Stimulated activated CD8-positive, alpha-beta memory T cell treated with anti-CD3 and anti-CD28 coated beads, Interleukin-7, amount 100 ng/mL, for 24 hours (primary cell): ENCODE results near the gene SF1.

ENCODE experiments used
- DNase-seq: peaks from one replicate; pipeline ENCODE4 v3.0.0-alpha.2; 2020; ENCODE audit warnings: low read depth

SF1 gene

GRCh38 chr11:64724863-64725532 lies 53.3 kb downstream of the SF1 start:
- DNase-seq, result no peak

- DNase-seq, result no peak
Observed at GRCh38 chr11:64723907-64724862, 54.2 kb downstream of the SF1 start.

- DNase-seq, result peak; percentile 64
Observed at GRCh38 chr11:64723117-64723906, 55.0 kb downstream of the SF1 start, which contains the start of gene NRXN2. Gene NRXN2 (minus strand): TSS chr11:64723197. CDS start chr11:64713699, 9,498 bp downstream.

- DNase-seq, result no peak
Observed at GRCh38 chr11:64722141-64723065, 55.9 kb downstream of the SF1 start.

GRCh38 chr11:64721359-64721699 lies 57.0 kb downstream of the SF1 start:
- DNase-seq, result no peak

GRCh38 chr11:64720640-64721358 lies 57.5 kb downstream of the SF1 start:
- no peak for DNase-seq

- no peak for DNase-seq
Observed at GRCh38 chr11:64720167-64720566, 58.2 kb downstream of the SF1 start.

DNA sequence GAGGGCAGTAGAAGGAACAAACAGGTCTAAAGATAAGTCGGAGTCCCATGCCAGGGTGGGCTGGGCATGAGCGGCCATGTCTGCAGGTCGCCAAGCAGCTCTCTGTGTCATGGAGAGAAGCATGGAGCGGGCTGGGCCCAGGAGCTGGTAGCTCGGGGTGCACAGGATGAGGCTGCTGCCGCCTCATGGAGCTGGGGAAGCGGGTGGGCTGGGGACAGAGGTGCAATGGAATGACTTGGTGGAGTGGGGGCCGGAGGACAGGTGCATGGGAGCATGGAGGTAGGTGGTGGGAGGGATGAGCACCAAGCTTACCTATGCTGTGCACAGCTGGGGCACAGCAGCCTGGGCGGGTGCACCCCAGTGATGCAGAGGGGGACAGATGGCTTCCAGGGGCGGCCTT lies 58.9 kb downstream of the SF1 start:
- DNase-seq, result no peak

- no peak for DNase-seq
Observed at GRCh38 chr11:64718780-64719124, 59.6 kb downstream of the SF1 start.

DNA sequence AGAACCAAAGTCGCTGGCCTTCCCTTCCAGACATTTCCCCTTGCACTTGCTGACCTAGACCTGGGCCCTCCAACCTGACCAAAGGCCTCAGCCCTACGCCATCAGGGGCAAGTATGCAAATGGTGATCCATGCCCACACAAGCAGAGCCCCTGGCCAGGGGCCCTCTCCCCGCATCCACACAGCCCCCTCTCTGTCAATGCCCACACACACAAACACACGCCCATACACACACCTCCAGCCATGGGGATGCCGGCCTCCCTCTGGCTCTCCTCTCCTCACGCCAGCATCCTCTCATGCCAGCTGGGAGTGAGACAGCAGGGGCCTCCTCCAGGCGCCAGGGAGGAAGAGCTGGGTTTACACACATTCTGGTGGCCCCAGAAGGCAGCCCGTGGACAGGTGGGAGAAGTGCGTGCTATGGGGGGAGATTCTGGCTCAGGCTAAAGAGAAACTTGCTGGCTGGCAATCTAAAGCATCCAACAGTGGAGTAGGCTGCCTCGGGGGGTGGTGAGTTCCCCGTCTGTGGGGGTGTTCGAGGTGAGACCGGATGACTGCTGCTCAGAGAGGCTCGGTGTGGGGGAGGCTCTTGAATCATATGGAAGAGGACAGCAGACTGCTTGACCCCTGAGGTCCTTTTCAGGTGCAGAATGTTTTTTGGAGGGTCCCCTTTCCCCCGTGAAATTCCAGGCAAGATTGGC lies 60.1 kb downstream of the SF1 start:
- DNase-seq, result no peak

DNA sequence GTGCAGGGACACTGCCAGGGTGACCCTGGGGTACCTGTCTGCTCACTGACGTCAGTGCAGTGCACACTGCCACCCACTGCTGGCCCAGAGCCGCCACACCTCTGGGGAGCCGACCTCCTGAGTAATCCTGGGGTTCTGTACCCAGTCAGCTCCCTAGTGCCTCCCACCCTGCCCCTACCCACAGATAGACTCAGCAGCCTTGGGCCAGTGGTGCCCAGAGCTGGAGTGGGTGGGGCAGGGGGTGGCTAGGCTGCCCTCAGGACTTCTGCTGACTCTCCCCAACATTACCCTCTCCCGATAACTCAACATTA lies 61.1 kb downstream of the SF1 start:
- DNase-seq, result no peak

GRCh38 chr11:64716473-64717267 lies 61.7 kb downstream of the SF1 start:
- DNase-seq, result no peak

DNA sequence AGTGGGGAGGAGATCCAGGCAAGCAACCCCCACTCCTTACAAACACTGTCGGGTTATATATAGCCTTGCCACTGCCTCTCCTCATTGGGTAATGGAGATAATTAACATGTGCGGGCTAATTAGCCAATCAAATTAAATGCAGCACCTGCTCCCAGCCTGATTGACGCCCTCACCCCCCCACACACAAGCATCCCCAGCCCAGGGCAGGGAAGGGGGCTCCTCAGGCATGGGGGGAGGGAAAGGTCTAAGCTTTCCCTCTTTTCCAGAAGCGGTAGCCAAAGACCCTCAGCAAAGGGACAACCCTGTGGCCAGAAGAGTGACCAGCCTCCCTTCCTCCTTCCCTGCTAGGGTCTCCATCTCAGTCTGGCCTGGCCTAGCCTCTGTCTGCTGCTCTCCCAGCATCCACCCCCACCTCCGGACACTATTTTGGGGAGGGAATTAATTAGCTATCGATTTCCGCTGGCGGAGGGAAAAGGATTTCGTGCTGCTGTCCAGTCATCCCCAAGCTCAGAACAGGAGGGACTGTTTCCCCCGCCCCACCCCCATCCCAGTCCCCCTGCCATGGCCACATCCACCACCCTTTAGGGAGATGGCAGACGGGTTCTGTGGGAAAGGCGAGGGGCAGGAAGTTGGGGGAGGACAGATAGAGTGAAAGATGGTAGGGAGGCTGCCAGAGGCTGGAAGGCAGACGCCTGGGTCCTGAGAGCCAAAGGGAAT lies 62.4 kb downstream of the SF1 start:
- no peak for DNase-seq

DNA sequence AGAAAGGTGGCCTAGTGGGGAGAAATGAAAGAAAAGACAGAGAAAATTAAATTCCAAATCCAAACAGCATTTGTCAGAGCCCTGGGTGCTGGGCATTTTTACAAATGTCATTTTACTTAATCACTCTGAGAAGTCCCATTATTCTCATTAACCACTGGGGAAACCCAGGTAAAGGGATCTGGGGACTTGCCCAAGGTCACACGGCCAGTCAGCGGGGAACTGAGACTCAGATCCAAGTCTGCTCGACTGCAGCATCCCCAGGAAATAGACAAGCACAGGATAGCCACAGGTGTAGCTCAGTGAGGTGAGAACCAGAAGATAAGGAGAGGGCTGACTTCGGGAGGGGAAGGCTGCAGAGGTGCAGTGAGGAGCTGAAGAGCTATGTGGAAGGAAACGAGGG lies 63.2 kb downstream of the SF1 start:
- DNase-seq, result no peak

GRCh38 chr11:64714666-64715065 lies 63.7 kb downstream of the SF1 start:
- DNase-seq, result no peak
